H1 (cell line): Measurements from ENCODE around the gene ANKS1B. TPM values are rescaled to one million over a fixed set of nuclear protein-coding genes. Genes with fewer than 3 reads are reported as not detected.

ENCODE experiments used
- CHD7 ChIP-seq: fragments of 300-600 bp; sonication (generic); IDR thresholded peaks from 2 replicates; pipeline ENCODE4 v1.7.1; 2012; ENCODE audit warnings: low read length, moderate library complexity, mild to moderate bottlenecking, inconsistent platforms; ENCODE audit not compliant: insufficient replicate concordance
- GTF2F1 ChIP-seq: IDR thresholded peaks from 2 replicates; pipeline ENCODE4 v1.6.1; 2012; ENCODE audit warnings: low read depth, low read length, improper control_type of control experiment, borderline replicate concordance
- RNF2 ChIP-seq: fragments of 200-900, 300-1000 bp; sonication (generic); IDR thresholded peaks from 2 replicates; pipeline ENCODE4 v1.7.1; 2016; ENCODE audit warnings: borderline replicate concordance, low read depth, mild to moderate bottlenecking, antibody characterized with exemption, low read length; ENCODE audit not compliant: poor library complexity, severe bottlenecking; ENCODE audit errors: missing control alignments
- SRF ChIP-seq: IDR thresholded peaks from 2 replicates; pipeline ENCODE4 v1.6.1; 2011; ENCODE audit warnings: mild to moderate bottlenecking, low read depth, low read length, moderate library complexity
- TCF12 ChIP-seq: IDR thresholded peaks from 2 replicates; pipeline ENCODE4 v1.6.1; 2011; ENCODE audit warnings: low read depth, mild to moderate bottlenecking, low read length
- polyA plus RNA-seq, 7 experiments: library from polyadenylated mRNA; depleted of rRNA in 3 of 7; stranded (reverse) in 5 of 7; unstranded in 2 of 7; fragments of >200 nt in 5 of 7; fragments of 200-250 nt in 2 of 7; gene quantifications; 1 replicate in 5 of 7; 2 replicates in 1 of 7; 4 replicates in 1 of 7; pipeline versions ENCODE4 v1.2.1 to v1.2.3, GENCODE V29; 2011 to 2013; ENCODE audit warnings: missing spikeins in 2 of 7, mixed read lengths in 2 of 7
- total RNA-seq: library from RNA; stranded (reverse); fragmentation: NEBNext Ultra II Directional; extraction: Animal tissue kit (Norgen Biotek cat#: 25700); gene quantifications from 2 replicates; pipeline ENCODE4 v1.2.1, GENCODE V29; 2021

ANKS1B gene
- total and polyA plus RNA-seq, 2 of the 8 experiments (the other 6 are each of a cell fraction or from before 2014, with no cell fraction given) = 2.7 to 6.1 TPM

- TF ChIP-seq GTF2F1 (no peak), SRF (no peak), TCF12 (no peak), CHD7 (no peak), RNF2 (no peak)
Observed at GRCh38 chr12:98812225-98812624, 1172.5 kb downstream of the ANKS1B start (continued).
